Suppressor macrophage treated with lipopolysaccharide for 1 hour (primary cell): Measurements from ENCODE around the gene STX10.

ENCODE experiments used
- DNase-seq, 3 donors: peaks; one replicate each; pipeline ENCODE4 v3.0.0-alpha.2; 2020 to 2022

The STX10 gene

GRCh38 chr19:13099073-13099999, 50.8 kb downstream of the STX10 start:
- peak; percentile 88 to 91 (median 89) for DNase-seq

GRCh38 chr19:13098277-13099072, 51.7 kb downstream of the STX10 start:
- DNase-seq = peak; percentile 80 to 84 (median 84)

GRCh38 chr19:13097463-13098258, 52.5 kb downstream of the STX10 start:
- peak in 2 of 3 donors; percentile 42 to 71 for DNase-seq

GRCh38 chr19:13097033-13097462, 53.1 kb downstream of the STX10 start:
- peak; percentile 80 to 85 (median 80) for DNase-seq

GRCh38 chr19:13095934-13096927, 53.9 kb downstream of the STX10 start:
- DNase-seq = peak in 2 of 3 donors; percentile 44 to 65

GRCh38 chr19:13095393-13095784, 54.8 kb downstream of the STX10 start:
- DNase-seq = no peak

- peak; percentile 46 to 70 (median 52) for DNase-seq
Observed at GRCh38 chr19:13094771-13095392, 55.3 kb downstream of the STX10 start.

- DNase-seq = no peak
Observed at GRCh38 chr19:13094106-13094504, 56.1 kb downstream of the STX10 start.
